A549 (cell line): ENCODE data around the gene ADD2.

ENCODE experiments used
- CTCF ChIP-seq: fragments of >200 bp; sonication (Bioruptor Twin); formaldehyde crosslinking; IDR thresholded peaks from 3 replicates; pipeline ENCODE4 v1.5.1; 2016
- PBX3 ChIP-seq: IDR thresholded peaks from 2 replicates; pipeline ENCODE4 v1.6.1; 2012
- RAD21 ChIP-seq, 2 experiments: fragments of >200 bp in 1 of 2; sonication (Bioruptor Twin) in 1 of 2; formaldehyde crosslinking in 1 of 2; IDR thresholded peaks in 1 of 2; conservative IDR thresholded peaks in 1 of 2; 2 replicates in 1 of 2; 3 replicates in 1 of 2; pipeline ENCODE4 v1.6.1; 2012 to 2018; ENCODE audit warnings: inconsistent platforms in 1 of 2
- REST ChIP-seq: fragments of 200-600 bp; sonication (generic); IDR thresholded peaks from 2 replicates; pipeline ENCODE4 v1.6.1; 2016; ENCODE audit warnings: antibody characterized with exemption, mild to moderate bottlenecking, moderate library complexity
- TF ChIP-seq, protein P1 (sequence below): IDR thresholded peaks from 2 replicates; pipeline ENCODE4 v1.6.1; 2012
- TF ChIP-seq, protein P2 (sequence below): IDR thresholded peaks from 2 replicates; pipeline ENCODE4 v1.6.1; 2012; ENCODE audit warnings: low read depth, borderline replicate concordance

DNA sequence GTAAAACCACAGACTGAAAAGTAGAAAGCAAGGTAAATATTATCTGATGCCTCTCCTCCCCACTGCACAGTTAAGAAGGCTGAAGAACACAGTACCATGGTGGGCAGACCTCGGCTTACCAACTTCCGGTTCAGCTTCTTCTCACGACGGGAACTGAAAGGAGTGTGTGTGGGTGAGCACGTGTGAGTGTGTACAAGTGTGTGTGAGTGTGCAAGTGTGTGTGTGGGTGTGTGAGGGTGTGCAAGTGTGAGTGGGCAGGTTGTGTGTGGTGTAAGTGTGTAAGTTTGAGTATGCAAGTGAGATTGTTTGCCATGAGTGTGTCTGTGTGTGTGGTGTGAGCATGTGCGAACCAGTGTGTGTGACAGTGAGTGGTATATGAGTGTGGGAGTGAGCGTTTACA, 103.5 kb downstream of the ADD2 start:
- TF ChIP-seq REST (no peak), RAD21 (conservative IDR thresholded peaks at IDR 0.05 in 1 of 2, IDR thresholded peaks at IDR 0.05 in 1 of 2) (no peak), PBX3 (no peak), CTCF (no peak)
- TF ChIP-seq, protein P1, sequence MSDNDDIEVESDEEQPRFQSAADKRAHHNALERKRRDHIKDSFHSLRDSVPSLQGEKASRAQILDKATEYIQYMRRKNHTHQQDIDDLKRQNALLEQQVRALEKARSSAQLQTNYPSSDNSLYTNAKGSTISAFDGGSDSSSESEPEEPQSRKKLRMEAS: no peak
- TF ChIP-seq, protein P2, sequence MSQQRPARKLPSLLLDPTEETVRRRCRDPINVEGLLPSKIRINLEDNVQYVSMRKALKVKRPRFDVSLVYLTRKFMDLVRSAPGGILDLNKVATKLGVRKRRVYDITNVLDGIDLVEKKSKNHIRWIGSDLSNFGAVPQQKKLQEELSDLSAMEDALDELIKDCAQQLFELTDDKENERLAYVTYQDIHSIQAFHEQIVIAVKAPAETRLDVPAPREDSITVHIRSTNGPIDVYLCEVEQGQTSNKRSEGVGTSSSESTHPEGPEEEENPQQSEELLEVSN: no peak
